GM12873 (cell line): ENCODE data around the gene LTK.

Experiments
- CTCF ChIP-seq: IDR thresholded peaks from 2 replicates; pipeline ENCODE4 v1.5.1; 2012; ENCODE audit warnings: low read depth, mild to moderate bottlenecking, moderate library complexity, low read length, control low read depth; ENCODE audit not compliant: insufficient read depth; ENCODE audit errors: missing control alignments

LTK gene

GRCh38 chr15:41558400-41559238 is 45.0 kb upstream of the LTK start, which contains the start of gene TYRO3:
TYRO3 (plus strand) TSS chr15:41559212; CDS start chr15:41559258, 46 bp downstream.
- no peak for TF ChIP-seq CTCF

- peak; percentile 85 for TF ChIP-seq CTCF
These were observed 44.2 kb upstream of the LTK start for GRCh38 chr15:41557673-41558399.

GRCh38 chr15:41556677-41557076 is 43.0 kb upstream of the LTK start:
- TF ChIP-seq CTCF, result no peak

- TF ChIP-seq CTCF, result no peak
These were observed 41.3 kb upstream of the LTK start for GRCh38 chr15:41554915-41555314.

- no peak for TF ChIP-seq CTCF
These were observed 40.7 kb upstream of the LTK start for GRCh38 chr15:41554343-41554742.

GRCh38 chr15:41553731-41554130 is 40.1 kb upstream of the LTK start:
- TF ChIP-seq CTCF, result no peak

GRCh38 chr15:41550066-41550775 is 36.6 kb upstream of the LTK start:
- TF ChIP-seq CTCF, result no peak
